ENCODE results near the gene NFKB1.

Gene NFKB1

DNA sequence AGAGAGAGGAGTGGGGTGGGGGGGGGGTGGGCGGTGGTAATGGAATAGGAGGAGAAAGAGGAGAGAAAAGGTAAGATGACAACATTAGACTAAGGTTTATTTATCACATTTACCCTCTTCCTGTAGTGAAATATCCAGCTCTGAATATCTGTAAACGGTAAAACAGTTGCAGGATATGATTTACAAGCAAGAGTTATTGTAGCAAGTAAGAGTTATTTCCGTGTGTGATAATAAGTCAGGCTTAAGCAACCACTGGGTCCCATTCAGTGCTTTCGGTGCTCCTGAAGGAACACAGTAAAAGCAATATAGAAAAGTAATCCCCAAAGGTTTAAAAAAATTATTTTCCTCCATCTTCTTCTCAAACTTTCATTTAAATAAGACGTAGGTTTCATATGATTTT is 156.0 kb downstream of the NFKB1 start:
- DNase-seq: no peak
- intact Hi-C loops (cut with DNase I): no loop called here

DNA sequence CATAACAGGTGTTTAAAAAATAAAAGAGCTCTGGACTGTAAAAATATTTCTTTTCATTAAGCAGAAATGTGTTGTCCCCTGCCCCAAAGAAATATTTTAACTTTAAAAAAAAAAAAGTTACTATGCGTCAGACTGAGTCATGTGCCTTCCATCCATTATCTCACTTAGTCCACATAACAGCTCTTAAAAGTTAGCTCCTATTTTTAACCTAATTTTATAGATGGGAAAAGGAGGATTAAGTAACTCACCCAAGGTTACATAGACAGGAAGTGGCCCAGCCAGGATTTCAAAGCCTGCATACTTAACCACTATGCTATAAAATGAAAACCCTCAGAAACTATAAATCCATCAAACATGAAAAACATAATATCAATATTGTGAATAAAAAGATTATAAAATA is 161.9 kb downstream of the NFKB1 start:
- DNase-seq: no peak
- intact Hi-C loops (cut with DNase I): no loop called here

DNA sequence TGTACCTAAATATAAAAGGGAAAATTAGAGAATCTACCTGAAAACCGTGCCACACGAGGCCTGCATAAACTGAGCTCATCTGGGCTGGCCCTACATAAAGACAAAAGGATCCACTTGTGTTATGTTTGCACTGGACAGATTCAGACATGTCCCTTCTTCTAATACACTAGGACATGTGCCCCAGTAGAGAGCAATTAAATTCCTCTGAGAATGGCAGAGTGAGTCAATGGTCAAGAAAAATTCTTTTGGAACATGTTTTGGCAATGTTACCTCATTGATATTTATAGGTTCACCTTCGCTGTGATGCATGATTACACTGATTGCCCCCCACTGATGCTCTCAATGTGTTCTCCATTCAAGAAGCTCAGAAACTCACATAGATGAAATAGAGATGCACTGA is 164.4 kb downstream of the NFKB1 start:
- no peak for DNase-seq
- intact Hi-C loops (cut with DNase I): no loop called here
